ENCODE results near the gene IDH3G.

DNA sequence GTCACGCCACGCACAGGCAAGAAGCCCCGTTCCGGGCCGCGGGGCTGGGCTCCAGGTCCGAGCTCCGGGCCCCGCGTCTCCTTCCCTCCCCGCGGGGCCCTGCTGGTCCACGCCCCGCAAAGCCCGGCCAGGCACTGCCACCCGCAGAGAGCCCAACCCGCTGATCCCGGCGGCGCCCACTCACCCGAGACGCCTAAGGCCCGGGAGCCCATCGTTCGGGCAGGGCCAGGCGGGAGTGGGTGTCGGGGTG is 35.3 kb upstream of the IDH3G start:
- no peak for TF ChIP-seq CTCF (IDR thresholded peaks at IDR 0.05)
- TF ChIP-seq POLR2A (IDR thresholded peaks at IDR 0.05), result no peak
